Small intestine (tissue), 7 donors: ENCODE results near the gene DAAM1. TPM values are rescaled to one million over a fixed set of nuclear protein-coding genes. Genes with fewer than 3 reads are reported as not detected.

Experiments
- DNase-seq, 2 donors: peaks; one replicate each; pipeline versions ENCODE4 v3.0.0 to v3.0.0-alpha.2; 2013
- FAIRE-seq: peaks from 2 replicates; lab custom pipeline; 2012; peaks lifted over from hg19 to GRCh38; lab: Jason Lieb, UNC
- H3K27ac ChIP-seq, 3 donors: one replicate each; pipeline ENCODE4 v1.5.1; 2013; ENCODE audit warnings: low read length in 2 of 3, mild to moderate bottlenecking in 2 of 3, control low read depth in 1 of 3, inconsistent platforms in 1 of 3, low read depth in 1 of 3, moderate library complexity in 1 of 3
- H3K27me3 ChIP-seq, 3 donors: one replicate each; pipeline ENCODE4 v1.6.1; 2013; ENCODE audit warnings: low read length in 3 of 3, inconsistent platforms in 1 of 3; ENCODE audit not compliant: control insufficient read depth in 3 of 3, insufficient read depth in 3 of 3
- H3K36me3 ChIP-seq, 3 donors: one replicate each; pipeline ENCODE4 v1.6.1; 2013; ENCODE audit warnings: low read length in 3 of 3, inconsistent platforms in 1 of 3, low read depth in 1 of 3, mild to moderate bottlenecking in 1 of 3, moderate library complexity in 1 of 3; ENCODE audit not compliant: control insufficient read depth in 3 of 3, insufficient read depth in 2 of 3
- H3K4me1 ChIP-seq, 3 donors: one replicate each; pipeline ENCODE4 v1.6.1; 2013; ENCODE audit warnings: low read length in 2 of 3, inconsistent platforms in 1 of 3, low read depth in 1 of 3, mild to moderate bottlenecking in 1 of 3, moderate library complexity in 1 of 3; ENCODE audit not compliant: control insufficient read depth in 3 of 3, insufficient read depth in 2 of 3
- H3K4me3 ChIP-seq, 3 donors: one replicate each; pipeline ENCODE4 v1.5.1; 2013; ENCODE audit warnings: low read length in 3 of 3, control low read depth in 1 of 3, inconsistent platforms in 1 of 3, low read depth in 1 of 3, mild to moderate bottlenecking in 1 of 3, moderate library complexity in 1 of 3
- H3K9me3 ChIP-seq, 2 donors: one replicate each; pipeline ENCODE4 v1.6.1; 2013; ENCODE audit warnings: low read depth in 1 of 2, low read length in 1 of 2; ENCODE audit not compliant: control insufficient read depth in 2 of 2, insufficient read depth in 1 of 2
- WGBS, 3 donors: extraction: QIAGEN DNeasy Blood & Tissue Kit; methylation state at CpG; one replicate each; pipeline ENCODE4 v1.1.7; 2013; 5-methylcytosine and 5-hydroxymethylcytosine counted together
- polyA plus RNA-seq, 4 donors: library from polyadenylated mRNA; stranded (reverse) in 3 of 4; unstranded in 1 of 4; fragments of 200-250 nt in 3 of 4; fragments of 120-200 nt in 1 of 4; gene quantifications; one replicate each; pipeline versions ENCODE4 v1.2.1 to v1.2.3, GENCODE V29; 2013
- donor health status: healthy with polysubstance abuse.
- donor health status: control.
- donor health status: control.
- donor health status: Bipolar disorder and iron deficiency.
- donor health status: healthy.

The DAAM1 gene
- polyA plus RNA-seq, 4 donors = 5.4 to 34.0 (median 11.9) TPM

GRCh38 chr14:59320763-59321625, 132.5 kb downstream of the DAAM1 start:
- Histone ChIP-seq H3K27ac (peak overlapping the region in 2 of 3 donors; percentile 42 to 86), H3K4me3 (no peak overlapping the region), H3K9me3 (no peaks in the 10 kb centered on the region), H3K4me1 (peaks cover 0 to 11% (median 2%) of the 10 kb centered on the region in 3 donors), H3K27me3 (no peaks in the 10 kb centered on the region), H3K36me3 (peaks cover 0 to 5% (median 3%) of the 10 kb centered on the region in 3 donors)
- no peak for FAIRE-seq
- 64 to 92% (median 83%) methylated on average over 3 of the region's 3 CpGs for WGBS, 3 donors
- no peak for DNase-seq

GRCh38 chr14:59321626-59321949, 133.1 kb downstream of the DAAM1 start:
- Histone ChIP-seq H3K27me3 (no peaks in the 10 kb centered on the region), H3K27ac (peak overlapping the region in 2 of 3 donors; percentile 42 to 86), H3K36me3 (peaks cover 0 to 5% (median 3%) of the 10 kb centered on the region in 3 donors), H3K9me3 (no peaks in the 10 kb centered on the region), H3K4me3 (no peak overlapping the region), H3K4me1 (peaks cover 0 to 11% (median 2%) of the 10 kb centered on the region in 3 donors)
- DNase-seq = no peak
- FAIRE-seq = no peak
- 70 to 83% (median 79%) methylated on average over 3 of the region's 3 CpGs for WGBS, 3 donors

GRCh38 chr14:59325906-59326305, 137.4 kb downstream of the DAAM1 start:
- FAIRE-seq = no peak
- 76 to 93% (median 89%) methylated on average over 2 of the region's 2 CpGs for WGBS, 3 donors
- no peak overlapping the region for H3K27ac ChIP-seq
- DNase-seq = no peak
- H3K27me3 ChIP-seq = no peaks in the 10 kb centered on the region
- H3K9me3 ChIP-seq = no peaks in the 10 kb centered on the region
- H3K36me3 ChIP-seq = peaks cover 0 to 11% (median 3%) of the 10 kb centered on the region in 3 donors
- peaks cover 0 to 2% (median 0%) of the 10 kb centered on the region in 3 donors for H3K4me1 ChIP-seq
- H3K4me3 ChIP-seq = no peak overlapping the region

GRCh38 chr14:59328454-59328853, 140.0 kb downstream of the DAAM1 start:
- H3K27me3 ChIP-seq = no peaks in the 10 kb centered on the region
- peaks cover 0 to 13% (median 5%) of the 10 kb centered on the region in 3 donors for H3K36me3 ChIP-seq
- peaks cover 0 to 7% (median 0%) of the 10 kb centered on the region in 3 donors for H3K4me1 ChIP-seq
- FAIRE-seq (no peak), DNase-seq (no peak)
- no peak overlapping the region for H3K27ac ChIP-seq
- H3K4me3 ChIP-seq = no peak overlapping the region
- WGBS, 3 donors = 82 to 89% (median 83%) methylated on average over 4 of the region's 4 CpGs
- H3K9me3 ChIP-seq = no peaks in the 10 kb centered on the region

- Histone ChIP-seq H3K36me3 (peaks cover 0 to 13% (median 6%) of the 10 kb centered on the region in 3 donors), H3K27ac (peak overlapping the region in 1 of 3 donors; percentile 52), H3K4me3 (no peak overlapping the region), H3K4me1 (peaks cover 0 to 17% (median 0%) of the 10 kb centered on the region in 3 donors), H3K27me3 (no peaks in the 10 kb centered on the region), H3K9me3 (no peaks in the 10 kb centered on the region)
- DNase-seq (no peak), FAIRE-seq (no peak)
- 65 to 86% (median 68%) methylated on average over 5 of the region's 5 CpGs for WGBS, 3 donors
These were observed 142.0 kb downstream of the DAAM1 start for GRCh38 chr14:59330455-59330854.

GRCh38 chr14:59331217-59331616, 142.8 kb downstream of the DAAM1 start:
- H3K36me3 ChIP-seq = peaks cover 0 to 13% (median 3%) of the 10 kb centered on the region in 3 donors
- WGBS, 3 donors = 88 to 92% (median 91%) methylated on average over 3 of the region's 3 CpGs
- no peak overlapping the region for H3K27ac ChIP-seq
- H3K4me3 ChIP-seq = no peak overlapping the region
- H3K9me3 ChIP-seq = no peaks in the 10 kb centered on the region
- H3K27me3 ChIP-seq = no peaks in the 10 kb centered on the region
- DNase-seq (no peak), FAIRE-seq (no peak)
- peaks cover 0 to 17% (median 0%) of the 10 kb centered on the region in 3 donors for H3K4me1 ChIP-seq

- DNase-seq = peak in 1 of 2 donors; percentile 46
- no peak for FAIRE-seq
- peak overlapping the region in 2 of 3 donors; percentile 24 to 63 for H3K27ac ChIP-seq
These were observed 144.3 kb downstream of the DAAM1 start for GRCh38 chr14:59332727-59333126.

GRCh38 chr14:59333235-59333634, 144.8 kb downstream of the DAAM1 start:
- DNase-seq (no peak), FAIRE-seq (no peak)
- WGBS, 3 donors = 67 to 91% (median 88%) methylated on average over 2 of the region's 2 CpGs
- Histone ChIP-seq H3K27ac (peak overlapping the region in 2 of 3 donors; percentile 24 to 75), H3K4me3 (no peak overlapping the region), H3K36me3 (peaks cover 0 to 9% (median 3%) of the 10 kb centered on the region in 3 donors), H3K27me3 (no peaks in the 10 kb centered on the region), H3K4me1 (peaks cover 0 to 23% (median 4%) of the 10 kb centered on the region in 3 donors), H3K9me3 (no peaks in the 10 kb centered on the region)

More at GRCh38 chr14:59332727-59333126, 144.3 kb downstream of the DAAM1 start:
- H3K9me3 ChIP-seq = no peaks in the 10 kb centered on the region
- 55 to 74% (median 72%) methylated on average over 2 of the region's 2 CpGs for whole genome bisulfite sequencing, 3 donors
- no peaks in the 10 kb centered on the region for H3K27me3 ChIP-seq
- H3K4me3 ChIP-seq = no peak overlapping the region
- H3K36me3 ChIP-seq = peaks cover 0 to 9% (median 3%) of the 10 kb centered on the region in 3 donors
- H3K4me1 ChIP-seq = peaks cover 0 to 23% (median 4%) of the 10 kb centered on the region in 3 donors
